GM12872 (cell line): ENCODE results near the gene RSPH3.
A peak's percentile ranks its signal among the peaks of the same experiment; 100 is the strongest.

Source experiments
- TF ChIP-seq, protein P1 (sequence below): IDR thresholded peaks from 3 replicates; pipeline ENCODE4 v1.5.1; 2011; ENCODE audit warnings: low read depth, mild to moderate bottlenecking, low read length, moderate library complexity; ENCODE audit not compliant: insufficient read depth

RSPH3 gene

DNA sequence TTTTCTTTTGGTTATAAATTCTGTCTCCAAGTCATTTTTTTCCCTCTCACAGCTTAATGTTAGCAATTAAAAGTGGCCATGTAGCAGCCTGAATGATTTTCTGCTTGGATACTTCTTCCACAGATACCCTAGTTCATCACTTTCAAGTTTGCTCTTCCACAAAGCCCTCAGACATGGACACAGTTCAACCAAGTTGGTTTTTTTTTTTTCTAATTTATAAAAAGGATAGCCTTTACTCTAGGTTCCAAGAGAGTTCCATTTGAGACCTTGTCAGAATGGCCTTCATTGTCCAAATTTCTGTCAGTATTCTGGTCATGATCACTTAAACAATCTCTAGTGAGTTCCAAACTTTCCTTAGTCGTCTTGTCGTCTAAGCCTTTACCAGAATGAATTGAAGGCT lies 40.0 kb downstream of the RSPH3 start:
- TF ChIP-seq, protein P1, sequence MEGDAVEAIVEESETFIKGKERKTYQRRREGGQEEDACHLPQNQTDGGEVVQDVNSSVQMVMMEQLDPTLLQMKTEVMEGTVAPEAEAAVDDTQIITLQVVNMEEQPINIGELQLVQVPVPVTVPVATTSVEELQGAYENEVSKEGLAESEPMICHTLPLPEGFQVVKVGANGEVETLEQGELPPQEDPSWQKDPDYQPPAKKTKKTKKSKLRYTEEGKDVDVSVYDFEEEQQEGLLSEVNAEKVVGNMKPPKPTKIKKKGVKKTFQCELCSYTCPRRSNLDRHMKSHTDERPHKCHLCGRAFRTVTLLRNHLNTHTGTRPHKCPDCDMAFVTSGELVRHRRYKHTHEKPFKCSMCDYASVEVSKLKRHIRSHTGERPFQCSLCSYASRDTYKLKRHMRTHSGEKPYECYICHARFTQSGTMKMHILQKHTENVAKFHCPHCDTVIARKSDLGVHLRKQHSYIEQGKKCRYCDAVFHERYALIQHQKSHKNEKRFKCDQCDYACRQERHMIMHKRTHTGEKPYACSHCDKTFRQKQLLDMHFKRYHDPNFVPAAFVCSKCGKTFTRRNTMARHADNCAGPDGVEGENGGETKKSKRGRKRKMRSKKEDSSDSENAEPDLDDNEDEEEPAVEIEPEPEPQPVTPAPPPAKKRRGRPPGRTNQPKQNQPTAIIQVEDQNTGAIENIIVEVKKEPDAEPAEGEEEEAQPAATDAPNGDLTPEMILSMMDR, result no peak

DNA sequence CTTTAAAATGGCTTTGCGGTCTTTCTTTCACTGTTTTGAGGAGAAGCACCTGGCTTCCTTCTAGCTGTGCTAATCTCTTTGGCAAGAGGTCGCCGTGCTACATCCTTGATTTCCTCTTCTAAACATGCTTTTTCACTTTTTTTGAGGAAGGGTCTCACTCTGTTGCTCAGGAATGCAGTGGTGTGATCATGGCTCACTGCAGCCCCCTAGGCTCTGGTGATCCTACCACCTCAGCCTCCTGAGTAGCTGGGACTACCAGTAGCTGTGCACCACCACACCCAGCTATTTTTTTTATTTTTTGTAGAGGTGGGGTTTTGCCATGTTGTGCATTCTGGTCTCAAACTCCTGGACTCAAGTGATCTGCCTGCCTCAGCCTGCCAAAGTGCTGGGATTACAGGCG lies 40.5 kb downstream of the RSPH3 start:
- TF ChIP-seq, protein P1, result no peak

DNA sequence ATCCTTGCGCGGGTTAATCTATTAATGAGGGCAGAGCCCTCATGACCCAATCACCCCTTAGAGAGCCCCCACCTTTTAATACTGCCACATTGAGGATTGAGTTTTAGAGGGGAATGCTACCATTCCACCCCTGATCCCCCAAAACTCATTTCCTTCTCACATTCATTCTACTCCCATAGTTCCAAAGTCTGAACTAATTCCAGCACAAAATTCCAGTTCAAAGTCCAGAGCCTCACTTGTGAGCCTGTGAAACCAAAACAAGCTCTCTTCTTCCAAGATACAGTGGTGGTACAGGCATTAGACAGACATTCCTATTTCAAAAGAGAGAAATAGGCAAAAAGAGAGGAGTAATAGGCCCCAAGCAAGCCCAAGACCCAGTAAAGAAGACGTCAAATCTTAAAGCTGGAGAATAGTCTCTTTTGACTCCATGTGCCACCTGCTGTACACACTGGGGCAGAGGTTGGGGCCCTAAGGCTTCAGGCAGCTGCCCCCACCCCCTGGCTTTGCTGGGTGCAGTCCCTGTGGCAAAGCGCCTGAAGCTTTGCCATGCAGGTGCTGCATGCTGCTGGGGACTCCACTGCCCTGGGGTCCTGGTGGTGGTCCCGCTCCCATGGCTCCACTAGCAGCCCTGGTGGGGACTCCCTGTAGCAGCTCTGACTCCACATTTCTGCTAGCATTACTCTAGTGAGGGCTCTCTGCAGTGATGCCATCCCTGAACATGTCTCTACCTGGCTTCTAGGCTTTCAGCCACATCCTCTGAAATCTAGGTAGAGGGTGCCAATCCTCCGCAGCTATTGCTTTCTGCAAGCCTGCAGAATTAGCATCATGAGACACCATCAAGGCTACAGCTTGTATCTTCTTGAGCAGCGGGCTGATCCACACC lies 41.3 kb downstream of the RSPH3 start:
- TF ChIP-seq, protein P1, result peak; percentile 30; the same call in 1 of the 3 replicates

DNA sequence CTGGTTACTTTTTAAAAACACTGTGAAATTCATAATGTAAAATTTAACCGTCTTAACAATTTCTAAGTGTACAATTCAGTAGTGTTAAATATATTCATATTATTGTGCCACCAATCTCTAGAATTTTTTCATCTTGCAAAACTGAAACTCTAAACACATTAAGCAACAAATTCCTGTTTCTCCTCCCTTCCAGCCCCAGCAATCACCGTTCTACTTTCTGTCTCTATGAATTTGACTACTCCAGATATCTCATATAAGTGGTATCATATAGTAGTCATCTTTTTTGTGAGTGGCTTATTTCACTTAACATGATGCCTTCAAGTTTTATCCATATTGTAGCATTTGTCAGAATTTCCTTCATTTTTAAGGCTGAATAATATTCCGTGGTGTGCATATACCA lies 44.7 kb downstream of the RSPH3 start:
- TF ChIP-seq, protein P1, result no peak

DNA sequence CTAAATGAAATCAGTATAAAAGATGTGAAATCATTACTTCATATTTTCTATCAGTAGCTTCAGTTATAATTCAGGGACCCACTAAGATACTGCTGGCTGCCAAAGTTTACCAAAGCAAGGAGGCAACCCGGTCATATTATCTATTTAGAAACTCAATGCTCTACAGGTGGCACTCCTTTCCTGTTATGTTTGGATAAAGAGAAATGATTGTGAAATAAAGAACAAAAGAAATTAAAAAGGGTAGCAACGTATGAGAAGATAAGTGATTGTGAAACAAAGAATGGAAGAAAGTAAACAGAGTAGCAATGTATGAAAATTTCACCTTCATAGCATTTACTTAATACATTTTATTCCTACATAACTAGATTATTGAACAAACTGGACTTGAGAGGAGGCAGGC lies 45.2 kb downstream of the RSPH3 start:
- TF ChIP-seq, protein P1, result no peak

DNA sequence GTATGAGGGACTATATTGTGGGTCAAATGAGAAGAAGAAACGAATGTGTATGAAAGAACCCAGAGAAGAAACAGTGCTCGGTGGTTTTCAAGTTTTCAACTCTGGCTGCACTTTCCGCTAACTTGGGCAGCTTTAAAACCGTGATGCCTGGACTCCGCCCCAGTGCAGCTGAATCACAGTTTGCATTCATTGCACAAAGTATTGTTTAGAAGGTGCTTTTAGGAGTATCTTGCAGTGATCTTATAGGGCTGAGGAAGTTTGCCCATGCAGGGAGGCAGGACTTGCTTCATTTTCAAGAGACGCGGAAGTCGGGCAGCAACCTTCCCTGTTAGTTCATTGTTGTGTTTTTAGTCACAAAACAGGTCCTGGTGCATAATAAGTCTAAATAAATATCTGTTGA lies 52.7 kb downstream of the RSPH3 start:
- TF ChIP-seq, protein P1, result no peak

DNA sequence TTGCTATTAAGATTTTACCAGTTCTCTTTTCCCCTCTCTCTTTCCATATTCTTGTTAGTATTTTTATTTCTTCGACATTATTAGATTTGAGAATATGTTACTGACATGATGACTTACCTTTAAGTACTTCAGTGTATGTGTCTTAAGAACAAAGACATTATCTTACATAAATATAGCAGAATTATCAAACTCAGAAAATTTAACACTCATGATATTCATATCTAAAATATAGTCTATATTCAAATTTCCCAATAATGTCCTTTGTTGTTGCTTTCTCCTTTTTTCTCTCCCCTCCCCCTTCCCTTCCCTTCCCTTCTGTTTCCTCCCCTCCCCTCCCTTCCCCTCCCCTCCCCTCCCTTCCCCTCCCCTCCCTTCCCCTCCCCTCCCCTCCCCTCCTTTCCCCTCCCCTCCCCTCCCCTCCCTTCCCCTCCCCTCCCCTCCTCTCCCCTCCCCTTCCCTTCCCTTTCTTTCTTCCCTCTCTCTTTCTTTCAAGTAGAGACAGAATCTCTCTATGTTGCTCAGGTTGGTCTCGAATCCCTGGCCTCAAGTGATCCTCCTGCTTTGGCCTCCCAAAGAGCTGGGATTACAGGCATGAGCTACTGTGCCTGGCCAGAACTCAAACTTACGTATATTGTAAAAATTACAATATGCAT lies 56.5 kb downstream of the RSPH3 start:
- TF ChIP-seq, protein P1, result no peak
